ENCODE results near the gene HMGN4. TPM values are rescaled to one million over a fixed set of nuclear protein-coding genes. Genes with fewer than 3 reads are reported as not detected.

The HMGN4 gene
- total RNA-seq, result 10 to 100 TPM; 54.6 to 68.4 (median 63.8) TPM

DNA sequence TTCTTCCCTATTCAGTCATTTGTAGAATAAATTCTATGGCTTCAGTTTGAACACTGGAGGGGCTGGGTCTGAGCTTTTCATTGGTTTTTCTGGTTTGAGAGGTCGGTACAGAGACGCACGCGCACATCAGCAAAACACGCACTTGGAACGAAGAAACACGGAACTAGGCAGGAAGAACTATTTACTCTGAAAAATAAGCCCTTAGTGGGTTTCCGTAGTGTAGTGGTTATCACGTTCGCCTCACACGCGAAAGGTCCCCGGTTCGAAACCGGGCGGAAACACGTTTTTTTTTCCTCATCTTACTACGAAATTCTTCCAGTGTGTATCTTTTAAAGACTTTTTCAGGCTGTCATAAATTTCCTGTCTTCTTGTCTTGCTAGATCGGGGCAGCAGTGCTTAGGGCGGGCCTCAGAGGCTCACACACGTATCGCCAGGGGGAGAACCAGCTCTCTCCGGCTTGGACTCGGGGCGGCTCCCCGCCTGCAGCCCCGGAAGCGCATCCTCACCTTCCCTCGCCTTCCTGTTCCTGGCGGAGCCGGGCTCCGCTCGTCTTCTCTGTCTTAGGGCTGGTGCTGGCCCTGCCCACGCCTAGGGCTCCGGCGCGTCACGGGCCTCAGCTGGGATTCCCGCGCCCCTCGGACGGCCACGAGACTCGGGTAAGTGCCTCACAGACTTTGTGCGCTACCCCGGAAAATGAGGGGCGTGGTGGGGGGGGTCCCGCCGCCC lies at the start of gene HMGN4:
HMGN4 (plus strand) TSS at position 521 of the 726 bp plus-strand sequence. CDS start 6,841 bp downstream, outside the sequence.
- H3K27me3 ChIP-seq, result no peaks in the 10 kb centered on the region
- peak; percentile 77 to 80 for DNase-seq
- intact Hi-C loops (cut with DNase I), result no loop called here
- peak within 1 kb of the TSS; percentile 85 to 97 (median 93) for H3K27ac ChIP-seq
- 0 to 1% methylated on average over 27 to 32 of the region's 49 CpGs for WGBS, 2 donors
- H3K4me3 ChIP-seq (replicated peaks in 1 of 3), result peak within 1 kb of the TSS; percentile 38 to 92 (median 89)
- no peaks in the 10 kb centered on the region for H3K36me3 ChIP-seq
- H3K9me3 ChIP-seq, result no peaks in the 10 kb centered on the region
- TF ChIP-seq POLR2A (IDR thresholded peaks at IDR 0.05), result peak in 1 of 2 donors; percentile 73
- TF ChIP-seq, protein P1, sequence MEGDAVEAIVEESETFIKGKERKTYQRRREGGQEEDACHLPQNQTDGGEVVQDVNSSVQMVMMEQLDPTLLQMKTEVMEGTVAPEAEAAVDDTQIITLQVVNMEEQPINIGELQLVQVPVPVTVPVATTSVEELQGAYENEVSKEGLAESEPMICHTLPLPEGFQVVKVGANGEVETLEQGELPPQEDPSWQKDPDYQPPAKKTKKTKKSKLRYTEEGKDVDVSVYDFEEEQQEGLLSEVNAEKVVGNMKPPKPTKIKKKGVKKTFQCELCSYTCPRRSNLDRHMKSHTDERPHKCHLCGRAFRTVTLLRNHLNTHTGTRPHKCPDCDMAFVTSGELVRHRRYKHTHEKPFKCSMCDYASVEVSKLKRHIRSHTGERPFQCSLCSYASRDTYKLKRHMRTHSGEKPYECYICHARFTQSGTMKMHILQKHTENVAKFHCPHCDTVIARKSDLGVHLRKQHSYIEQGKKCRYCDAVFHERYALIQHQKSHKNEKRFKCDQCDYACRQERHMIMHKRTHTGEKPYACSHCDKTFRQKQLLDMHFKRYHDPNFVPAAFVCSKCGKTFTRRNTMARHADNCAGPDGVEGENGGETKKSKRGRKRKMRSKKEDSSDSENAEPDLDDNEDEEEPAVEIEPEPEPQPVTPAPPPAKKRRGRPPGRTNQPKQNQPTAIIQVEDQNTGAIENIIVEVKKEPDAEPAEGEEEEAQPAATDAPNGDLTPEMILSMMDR (IDR thresholded peaks at IDR 0.05), result peak in 1 of 6 experiments; percentile 5
- peaks cover 17 to 23% of the 10 kb centered on the region in 2 donors for H3K4me1 ChIP-seq

DNA sequence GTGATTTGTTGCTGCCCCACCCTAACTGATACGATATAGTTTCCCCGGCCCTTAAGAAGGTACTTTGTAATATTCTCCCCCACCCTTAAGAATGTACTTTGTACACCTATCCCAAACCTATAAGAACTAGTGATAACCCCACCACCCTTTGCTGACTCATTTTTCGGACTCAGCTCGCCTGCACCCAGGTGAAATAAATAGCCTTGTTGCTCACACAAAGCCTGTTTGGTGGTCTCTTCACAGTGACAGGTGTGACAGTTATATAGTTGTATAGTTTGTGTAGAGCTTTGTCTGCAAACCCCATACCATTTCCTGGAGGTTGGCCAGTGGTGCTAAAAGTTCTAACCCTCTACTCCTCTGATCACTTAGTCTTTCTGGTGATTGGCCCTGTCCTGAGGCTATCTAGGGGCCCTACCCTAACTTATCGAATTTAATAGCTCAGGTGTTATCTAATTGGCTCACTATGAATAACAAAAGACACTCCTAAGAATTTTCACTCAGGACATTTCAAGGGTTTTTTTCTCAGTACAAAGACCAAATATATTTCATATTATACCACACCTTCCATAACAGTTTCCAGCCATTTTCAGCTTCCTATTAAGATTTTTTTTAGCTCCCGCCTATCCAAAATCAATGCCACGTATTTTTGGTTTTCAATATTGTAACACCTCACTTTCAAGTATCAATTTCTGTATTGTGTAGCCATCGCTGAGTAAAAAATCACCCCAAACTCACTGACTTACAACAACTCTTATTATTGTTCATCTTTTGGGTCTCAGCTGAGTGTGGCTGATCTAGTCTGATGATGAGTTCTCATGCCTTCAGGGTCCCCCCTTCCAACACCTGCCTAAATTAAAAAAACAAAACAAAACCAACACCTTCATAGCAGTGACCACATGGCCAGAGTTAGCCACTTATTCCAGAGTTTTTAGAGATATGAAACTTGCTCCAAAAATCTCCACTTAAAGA lies 47.9 kb upstream of the HMGN4 start:
- WGBS, 2 donors, result 88 to 92% methylated on average over 8 of the region's 8 CpGs

DNA sequence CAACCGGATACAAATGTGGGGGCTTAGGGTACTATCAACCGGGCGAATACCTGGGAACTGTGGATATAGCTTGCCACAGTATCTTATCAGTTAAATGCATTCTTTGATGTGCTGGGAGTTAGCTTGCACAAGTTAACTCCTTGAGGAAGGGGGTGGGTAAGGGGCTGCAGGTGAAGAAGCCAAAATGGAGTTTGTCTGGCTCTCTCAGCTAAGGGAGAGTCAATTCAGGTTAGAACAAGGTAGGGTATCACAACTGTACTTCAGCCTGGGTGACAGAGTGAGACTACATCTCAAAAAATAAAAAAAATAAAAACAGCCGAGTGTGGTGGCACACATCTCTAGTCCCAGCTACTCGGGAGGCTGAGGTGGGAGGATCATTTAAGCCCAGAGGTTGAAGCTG lies 46.6 kb upstream of the HMGN4 start:
- 83 to 86% methylated on average over 5 of the region's 5 CpGs for WGBS, 2 donors
- H3K9me3 ChIP-seq, result no peaks in the 10 kb centered on the region
- intact Hi-C loops (cut with DNase I), result no loop called here

More for the DNA sequence above, 47.9 kb upstream of the HMGN4 start:
- Histone ChIP-seq H3K9me3 (no peaks in the 10 kb centered on the region), H3K4me1 (no peaks in the 10 kb centered on the region), H3K4me3 (replicated peaks in 1 of 3) (no peak overlapping the region), H3K27me3 (no peaks in the 10 kb centered on the region), H3K36me3 (no peaks in the 10 kb centered on the region), H3K27ac (no peak overlapping the region)
- intact Hi-C loops (cut with DNase I), result no loop called here
- no peak for DNase-seq
- TF ChIP-seq POLR2A (IDR thresholded peaks at IDR 0.05), result no peak
- TF ChIP-seq, protein P1 (IDR thresholded peaks at IDR 0.05), result no peak

DNA sequence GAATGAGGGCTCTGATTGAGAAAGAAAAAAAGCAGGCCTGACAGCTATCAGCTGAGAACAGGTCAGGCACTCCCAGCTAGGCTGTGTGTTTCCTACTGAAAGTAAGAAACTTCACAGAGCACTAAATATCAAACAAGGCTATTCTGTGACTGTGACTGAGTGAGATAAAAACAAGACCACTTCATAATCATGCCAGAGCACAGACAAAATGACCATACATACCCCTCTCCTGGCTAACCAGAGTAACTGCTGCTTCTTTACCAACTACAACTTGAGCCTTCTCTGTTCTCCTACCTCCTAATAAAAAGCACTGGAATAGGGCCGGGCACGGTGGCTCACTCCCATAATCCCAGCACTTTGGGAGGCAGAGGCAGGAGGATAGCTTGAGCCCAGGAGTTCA lies 44.9 kb upstream of the HMGN4 start:
- H3K4me1 ChIP-seq, result no peaks in the 10 kb centered on the region
- TF ChIP-seq, protein P1 (IDR thresholded peaks at IDR 0.05), result no peak
- TF ChIP-seq POLR2A (IDR thresholded peaks at IDR 0.05), result no peak
- intact Hi-C loops (cut with DNase I), result no loop called here
- DNase-seq, result no peak
- no peaks in the 10 kb centered on the region for H3K36me3 ChIP-seq
- no peak overlapping the region for H3K27ac ChIP-seq
- 71 to 89% methylated on average over 2 of the region's 2 CpGs for WGBS, 2 donors
- no peaks in the 10 kb centered on the region for H3K9me3 ChIP-seq
- no peaks in the 10 kb centered on the region for H3K27me3 ChIP-seq
- no peak overlapping the region for H3K4me3 ChIP-seq (replicated peaks in 1 of 3)

More for the DNA sequence above, 46.6 kb upstream of the HMGN4 start:
- Histone ChIP-seq H3K36me3 (no peaks in the 10 kb centered on the region), H3K27me3 (no peaks in the 10 kb centered on the region), H3K4me1 (no peaks in the 10 kb centered on the region), H3K4me3 (replicated peaks in 1 of 3) (no peak overlapping the region), H3K27ac (no peak overlapping the region)
- TF ChIP-seq POLR2A (IDR thresholded peaks at IDR 0.05), result no peak
- TF ChIP-seq, protein P1 (IDR thresholded peaks at IDR 0.05), result no peak
- no peak for DNase-seq

Measured in thyroid gland (tissue), 4 donors.